Posterior vena cava (tissue), 2 donors: ENCODE results near the gene SUFU. TPM values are rescaled to one million over a fixed set of nuclear protein-coding genes. Genes with fewer than 3 reads are reported as not detected.

ENCODE experiments used
- DNase-seq: peaks from one replicate; pipeline ENCODE4 v3.0.0-alpha.2; 2020; ENCODE audit warnings: low spot score
- intact Hi-C, 2 donors: fragments of 100-400 bp; cut with DNase I; formaldehyde crosslinking; loops; one replicate each; pipeline versions ENCODE4 v1.14.1 to v1.14.2; 2022 to 2023
- total RNA-seq, 2 donors: library from RNA; stranded (reverse); fragmentation: NEBNext Ultra II Directional; extraction: Animal tissue kit (Norgen Biotek cat#: 25700); gene quantifications; one replicate each; pipeline ENCODE4 v1.2.1, GENCODE V29; 2021
- donor health status: DM: yes; HTN: yes; CAD: no.
- donor health status: DM: yes; HTN: yes; CAD: no.

The SUFU gene
- total RNA-seq, 2 donors from 2014 or later = 10.4 to 11.3 TPM

- intact Hi-C loops = no loop called here
- DNase-seq = no peak
Measured at GRCh38 chr10:102604439-102604841, 100.7 kb downstream of the SUFU start.

- intact Hi-C loops = no loop called here
Measured at GRCh38 chr10:102605712-102606111, 101.9 kb downstream of the SUFU start.

GRCh38 chr10:102608487-102608886 is 104.7 kb downstream of the SUFU start:
- intact Hi-C loops = no loop called here
- DNase-seq = no peak

More at GRCh38 chr10:102605712-102606111, 101.9 kb downstream of the SUFU start:
- DNase-seq = no peak

- intact Hi-C loops = no loop called here
- DNase-seq = no peak
Measured at GRCh38 chr10:102610441-102610887, 106.7 kb downstream of the SUFU start.

DNA sequence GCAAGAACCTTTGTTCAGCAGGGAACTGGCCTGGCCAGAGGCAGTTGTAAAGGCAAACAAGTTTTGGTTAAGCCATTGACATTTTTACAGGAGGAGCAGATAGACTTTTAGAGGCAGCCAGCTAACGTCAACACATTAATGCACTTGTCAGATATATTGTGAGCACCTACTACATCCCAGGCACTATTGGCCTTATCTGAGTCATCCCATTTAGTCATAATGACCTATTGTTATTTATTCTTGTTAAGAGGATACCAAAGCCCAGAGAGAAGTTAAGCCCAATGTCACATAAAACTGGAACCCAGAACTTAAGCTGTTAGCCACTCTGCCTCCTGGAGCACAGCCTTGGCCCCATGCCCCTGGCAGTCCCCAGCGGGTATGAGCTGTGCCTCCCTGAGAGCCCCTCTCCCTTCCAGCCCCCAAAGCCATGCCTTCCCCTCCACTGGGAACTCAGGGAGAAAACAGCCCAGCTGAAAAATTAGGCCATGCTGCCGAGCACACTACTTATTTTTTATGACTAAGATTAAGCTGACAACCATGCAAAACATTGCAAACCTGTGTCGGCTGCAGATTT is 107.8 kb downstream of the SUFU start:
- intact Hi-C loops = no loop called here
- DNase-seq = no peak

DNA sequence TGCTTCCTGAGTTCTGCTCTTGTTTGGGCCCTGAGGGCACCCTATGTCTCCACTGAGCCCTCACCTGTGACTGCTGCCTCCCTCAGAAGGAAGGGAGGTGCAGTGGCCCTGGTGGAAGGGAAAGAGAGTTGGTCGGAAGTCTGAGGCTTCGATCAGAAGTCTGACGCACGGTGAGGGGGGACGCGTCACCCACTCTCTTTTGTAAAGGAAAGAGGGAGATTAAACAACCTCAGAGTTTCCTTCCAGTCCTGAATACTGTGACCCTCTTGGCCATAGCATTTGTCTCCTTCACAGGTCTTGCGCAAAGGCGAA is 109.1 kb downstream of the SUFU start:
- intact Hi-C loops = no loop called here
- peak; percentile 46 for DNase-seq

DNA sequence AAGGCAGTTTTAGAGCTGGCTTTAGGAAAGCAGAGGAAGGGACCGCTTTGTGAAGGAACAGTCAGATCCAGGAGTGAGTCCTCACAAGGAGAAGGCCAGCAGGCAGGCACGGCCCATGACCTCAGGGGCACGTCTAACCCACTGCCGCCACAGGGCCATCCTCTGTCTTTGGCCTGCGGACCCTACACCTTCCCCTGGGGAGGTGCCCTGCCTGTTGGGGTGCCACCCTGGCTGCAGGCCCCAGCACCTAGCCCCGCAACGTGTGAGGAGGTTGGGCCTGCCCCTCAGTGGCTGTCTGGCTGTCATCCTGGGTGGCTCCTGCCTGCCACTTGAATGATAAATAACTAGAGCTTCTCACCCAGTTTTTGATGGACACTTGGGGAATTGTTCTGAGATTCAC is 109.5 kb downstream of the SUFU start:
- DNase-seq = peak; percentile 78

DNA sequence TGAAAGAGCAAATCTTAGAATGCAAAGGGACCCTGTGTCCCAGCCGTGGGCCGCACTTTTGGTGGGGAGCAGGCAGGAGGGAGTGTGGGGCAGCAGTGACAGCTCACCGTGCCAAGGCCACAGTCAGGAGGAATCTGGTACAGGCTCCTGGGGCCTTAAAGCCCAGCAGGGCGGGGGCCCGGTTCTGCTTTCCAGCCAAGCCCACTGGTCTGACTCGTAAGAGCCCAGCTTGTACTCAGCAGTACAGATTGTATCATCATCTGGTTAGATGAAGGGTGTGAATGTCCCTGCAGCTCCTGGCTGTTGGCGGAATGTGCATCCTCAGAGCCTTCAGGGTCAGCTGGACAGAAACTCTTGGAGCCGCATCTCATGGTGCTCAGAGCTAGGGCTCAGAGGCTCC is 110.0 kb downstream of the SUFU start:
- intact Hi-C loops = no loop called here
- DNase-seq = peak; percentile 88

More for the DNA sequence above, 109.5 kb downstream of the SUFU start:
- intact Hi-C loops = no loop called here

DNA sequence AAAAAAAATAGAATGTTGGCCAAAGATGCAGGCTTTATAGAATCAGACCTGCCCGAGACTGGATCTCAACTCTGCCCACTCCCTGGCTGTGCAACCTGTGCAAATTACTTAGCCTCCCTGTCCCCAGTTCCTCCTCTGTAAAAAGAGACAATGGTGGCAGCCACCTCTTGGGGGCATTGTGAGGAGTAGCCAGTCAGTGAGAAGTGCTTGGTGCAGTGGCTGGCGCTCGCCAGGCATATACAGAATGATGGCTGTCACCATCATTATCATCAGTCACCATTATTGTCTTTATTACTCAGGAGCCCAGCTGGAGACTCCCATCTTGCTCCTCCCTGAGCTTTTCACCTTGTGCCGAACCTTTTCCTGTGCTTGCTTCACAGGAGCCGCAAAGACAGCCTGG is 111.1 kb downstream of the SUFU start:
- intact Hi-C loops = no loop called here
- peak; percentile 56 for DNase-seq

DNA sequence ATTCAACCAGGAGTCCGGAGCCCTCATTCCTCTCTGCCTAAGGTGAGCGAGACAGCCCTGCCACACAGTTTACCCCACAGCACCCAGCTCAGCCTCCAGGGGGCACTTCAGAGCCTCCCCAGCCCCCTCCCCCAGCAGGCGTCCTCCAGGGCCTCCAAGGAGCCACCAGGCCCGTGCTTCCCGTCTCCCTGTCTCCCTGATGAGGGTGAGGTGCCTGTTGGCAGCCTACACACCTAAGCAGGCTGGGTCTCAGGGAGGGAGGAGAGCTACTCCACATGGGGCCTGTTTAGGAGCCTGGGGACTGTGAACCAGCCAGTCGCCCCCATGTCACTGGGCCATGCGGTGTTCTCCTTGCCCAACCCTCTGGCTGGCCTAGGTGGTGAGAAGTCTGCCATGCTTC is 111.6 kb downstream of the SUFU start:
- intact Hi-C loops = no loop called here

DNA sequence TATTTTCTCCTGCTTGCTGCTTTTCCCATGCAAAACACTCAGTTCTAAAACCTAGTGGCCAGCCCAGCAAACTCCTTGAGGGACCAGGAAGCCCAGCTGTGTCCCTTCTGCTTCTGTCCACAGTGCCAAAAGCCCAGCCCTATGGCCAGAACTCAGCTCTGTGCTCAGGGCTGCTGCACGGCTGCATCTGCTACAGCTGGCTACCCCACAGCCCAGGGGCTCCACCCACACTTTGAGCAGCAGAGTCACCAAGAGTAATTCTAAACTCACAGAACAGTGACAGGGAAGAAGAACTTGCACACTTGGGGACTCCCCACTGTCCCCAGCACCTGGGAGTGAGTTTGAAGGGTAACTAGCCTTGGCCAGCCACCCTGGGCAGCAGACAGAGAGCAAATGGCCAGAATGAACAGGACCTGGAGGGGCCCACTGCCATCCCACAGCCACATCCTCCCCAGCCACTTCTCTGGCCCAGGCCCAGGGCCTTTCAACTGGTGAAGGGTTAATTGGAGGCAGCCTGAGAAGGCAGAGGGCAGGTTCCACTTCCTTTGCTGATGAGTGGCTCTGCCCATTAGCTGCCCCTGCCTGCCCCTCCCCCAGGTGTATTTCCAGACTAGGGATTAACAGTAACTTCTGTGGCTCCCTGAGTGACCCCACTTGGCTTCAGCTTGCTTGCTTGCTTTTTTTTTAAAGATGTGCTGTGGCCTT is 112.4 kb downstream of the SUFU start:
- intact Hi-C loops = no loop called here
- DNase-seq = peak; percentile 90

More for the DNA sequence above, 111.6 kb downstream of the SUFU start:
- peak; percentile 58 for DNase-seq

DNA sequence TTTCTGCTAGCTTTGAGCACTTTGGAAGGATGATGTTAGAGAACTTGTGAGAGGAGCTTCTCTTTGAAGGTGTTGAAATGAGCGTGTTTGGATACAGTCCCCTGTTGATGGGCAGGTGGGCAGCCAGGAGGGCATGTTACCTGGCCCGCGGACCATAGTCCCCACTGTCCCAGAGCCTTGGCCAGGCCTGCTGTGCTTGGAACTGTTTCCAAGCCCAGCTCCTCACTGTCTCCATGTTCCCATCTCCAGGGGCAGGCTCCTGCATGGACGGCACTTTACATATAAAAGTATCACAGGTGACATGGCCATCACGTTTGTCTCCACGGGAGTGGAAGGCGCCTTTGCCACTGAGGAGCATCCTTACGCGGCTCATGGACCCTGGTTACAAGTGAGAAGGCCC is 113.3 kb downstream of the SUFU start:
- DNase-seq = peak; percentile 81

DNA sequence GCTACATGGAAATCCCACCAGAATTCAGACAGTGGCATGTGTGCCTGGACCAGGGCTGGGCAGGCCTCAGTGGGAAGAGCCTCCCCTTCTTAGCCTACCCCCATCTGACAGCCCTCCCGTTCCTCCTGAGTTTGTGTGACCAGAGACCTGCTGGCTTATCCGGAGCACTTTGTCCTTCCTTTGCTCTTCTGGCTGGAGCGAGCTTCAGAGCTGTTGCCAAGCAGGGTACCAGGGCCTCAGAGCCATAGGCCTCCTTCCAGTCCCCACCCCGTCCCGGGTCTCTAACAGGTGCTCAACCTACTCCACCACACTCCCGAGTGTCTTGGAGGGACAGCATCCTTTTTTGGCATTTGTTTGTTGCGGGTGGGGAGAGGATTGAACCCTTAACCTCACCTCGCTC is 114.0 kb downstream of the SUFU start:
- DNase-seq = peak; percentile 31
- intact Hi-C loops = no loop called here

More for the DNA sequence above, 113.3 kb downstream of the SUFU start:
- intact Hi-C loops = no loop called here

GRCh38 chr10:102619281-102619981 is 115.7 kb downstream of the SUFU start:
- intact Hi-C loops = no loop called here
- peak; percentile 68 for DNase-seq

GRCh38 chr10:102620138-102620590 is 116.4 kb downstream of the SUFU start:
- peak; percentile 78 for DNase-seq
- intact Hi-C loops = no loop called here

- intact Hi-C loops = no loop called here
- peak; percentile 81 for DNase-seq
Measured at GRCh38 chr10:102620591-102621442, 117.0 kb downstream of the SUFU start.

DNA sequence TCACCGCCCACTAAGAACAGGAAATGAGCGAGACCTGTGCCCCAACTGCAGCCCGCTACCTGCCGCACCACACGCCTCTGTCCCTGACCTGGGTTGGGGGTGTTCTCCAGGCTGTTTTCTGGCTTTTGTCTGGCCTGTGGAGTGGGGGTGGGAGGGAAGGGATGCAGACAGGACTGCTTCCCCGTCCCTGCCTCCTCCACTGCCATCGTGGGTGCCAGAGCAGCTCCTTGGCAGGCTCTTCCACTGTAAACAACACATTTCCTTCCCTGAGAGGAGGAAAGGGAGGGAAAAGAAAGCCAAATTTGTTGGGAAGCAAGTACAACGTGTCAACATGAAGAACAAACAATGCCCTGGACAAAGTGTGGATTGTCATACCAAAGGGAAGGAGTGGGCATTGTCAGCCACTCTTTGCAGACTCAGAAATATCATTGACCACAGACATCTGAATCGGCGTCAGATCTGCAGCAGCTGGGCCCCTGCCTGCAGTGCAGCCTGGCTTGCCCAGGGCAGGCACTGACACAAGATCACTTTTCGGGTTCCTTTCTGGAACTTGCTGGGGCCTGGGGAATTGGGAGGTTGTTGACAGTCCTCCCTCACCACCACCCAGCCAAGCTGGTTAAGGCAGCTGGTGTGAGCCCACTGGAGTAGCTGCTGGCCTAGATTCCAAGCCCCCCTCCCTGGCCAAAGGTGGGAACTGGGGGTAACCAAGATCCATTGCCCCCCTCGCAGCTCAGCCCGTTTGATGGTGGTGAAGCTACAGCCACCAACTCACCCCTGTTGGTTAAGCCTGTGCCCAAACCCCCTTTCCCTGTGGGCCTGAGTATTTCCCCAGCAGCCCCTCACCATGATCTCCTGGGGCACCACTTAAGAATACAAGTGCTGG is 117.9 kb downstream of the SUFU start:
- intact Hi-C loops = no loop called here
- DNase-seq = peak; percentile 41

DNA sequence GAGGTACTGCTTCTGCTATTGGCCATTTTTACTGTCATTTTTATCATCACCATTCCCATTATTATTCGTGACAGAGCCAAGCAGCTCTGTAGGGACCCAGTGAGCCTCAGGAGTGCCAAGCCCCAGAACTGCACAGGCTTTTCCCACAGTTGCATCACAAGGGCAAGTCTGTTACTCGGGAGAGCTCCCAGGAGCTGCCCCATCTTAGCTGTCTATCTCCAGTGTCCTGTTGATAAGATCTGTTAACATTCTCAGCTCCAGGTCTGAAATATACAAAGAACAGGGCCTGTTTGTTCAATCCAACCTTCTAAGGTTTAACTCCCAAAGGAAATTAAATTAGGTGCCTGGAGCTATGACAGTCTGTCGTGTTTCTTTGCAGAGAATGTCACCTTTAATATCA is 120.3 kb downstream of the SUFU start:
- intact Hi-C loops = no loop called here
- DNase-seq = no peak
